Measurements from ENCODE around the gene TBC1D10A. TPM values are rescaled to one million over a fixed set of nuclear protein-coding genes. Genes with fewer than 3 reads are reported as not detected.

TBC1D10A gene
- polyA plus RNA-seq, 1 donor (not counting 4 experiments of a cell fraction or from before 2014, with no cell fraction given): 17.8 TPM

DNA sequence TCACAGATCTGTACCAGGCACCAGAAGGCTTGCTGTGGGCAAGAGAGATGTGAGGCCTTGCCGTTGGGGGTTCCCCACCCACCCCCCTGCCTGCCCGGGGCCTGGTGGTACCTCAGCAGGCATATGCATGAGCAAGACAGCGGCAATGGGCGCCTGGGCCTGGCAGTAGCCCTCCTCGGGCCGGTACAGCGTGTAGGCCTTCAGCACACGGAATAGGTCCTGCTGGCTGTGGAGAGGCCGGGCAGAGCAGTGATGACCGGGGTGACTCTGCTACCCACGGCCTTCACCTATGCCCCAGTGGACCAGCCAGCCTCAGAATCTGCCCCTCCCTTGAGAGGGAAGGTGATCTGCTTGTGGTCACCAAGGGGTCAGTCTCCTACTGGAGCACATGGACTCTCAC, 31.9 kb downstream of the TBC1D10A start:
- FAIRE-seq (no peak), DNase-seq (ENCODE audit: low read depth, low spot score) (no peak)
- Histone ChIP-seq H3K4me1 (ENCODE audit: control insufficient read depth, extremely low read depth, insufficient read depth, low read length) (peaks cover 33% of the 10 kb centered on the region), H3K36me3 (ENCODE audit: control insufficient read depth in 2 of 2, extremely low read depth in 1 of 2, insufficient read depth in 2 of 2, low read length in 2 of 2) (peaks cover 44 to 45% of the 10 kb centered on the region in 2 experiments), H3K9me1 (ENCODE audit: control insufficient read depth, extremely low read depth, insufficient read depth, low read length) (no peaks in the 10 kb centered on the region), H3K27ac (ENCODE audit: control insufficient read depth, insufficient read depth, low read length) (no peak overlapping the region), H3K4me2 (ENCODE audit: control insufficient read depth, extremely low read depth, insufficient read depth, low read depth, low read length) (no peak overlapping the region), H3K27me3 (ENCODE audit: control insufficient read depth, extremely low read depth, insufficient read depth, low read length) (no peaks in the 10 kb centered on the region), H3K79me2 (ENCODE audit: control insufficient read depth, insufficient read depth, low read length) (no peaks in the 10 kb centered on the region), H3K9ac (ENCODE audit: control insufficient read depth, extremely low read depth, insufficient read depth, low read length) (no peak overlapping the region), H3K9me3 (ENCODE audit: control insufficient read depth, low read depth, low read length) (no peaks in the 10 kb centered on the region), H4K20me1 (ENCODE audit: control insufficient read depth, extremely low read depth, insufficient read depth, low read length) (peaks cover 4% of the 10 kb centered on the region), H2AFZ (ENCODE audit: control insufficient read depth, low read length) (no peak overlapping the region), H3K4me3 (ENCODE audit: control insufficient read depth in 2 of 3, extremely low read depth in 1 of 3, insufficient read depth in 2 of 3, low read depth in 1 of 3, low read length in 3 of 3) (no peak overlapping the region)
- TF ChIP-seq EZH2 (IDR thresholded peaks at IDR 0.05; ENCODE audit: low read length) (no peak), CTCF (optimal IDR thresholded peaks at IDR 0.05 in 1 of 3, IDR thresholded peaks at IDR 0.05 in 1 of 3, conservative IDR thresholded peaks at IDR 0.05 in 1 of 3; ENCODE audit: extremely low read depth in 1 of 3, insufficient read depth in 2 of 3, low read length in 3 of 3) (no peak)
- dilution Hi-C loops (cut with MboI; ENCODE audit: extremely low pct_ligation_motif_present, low sequenced_read_pairs): no loop called here

DNA sequence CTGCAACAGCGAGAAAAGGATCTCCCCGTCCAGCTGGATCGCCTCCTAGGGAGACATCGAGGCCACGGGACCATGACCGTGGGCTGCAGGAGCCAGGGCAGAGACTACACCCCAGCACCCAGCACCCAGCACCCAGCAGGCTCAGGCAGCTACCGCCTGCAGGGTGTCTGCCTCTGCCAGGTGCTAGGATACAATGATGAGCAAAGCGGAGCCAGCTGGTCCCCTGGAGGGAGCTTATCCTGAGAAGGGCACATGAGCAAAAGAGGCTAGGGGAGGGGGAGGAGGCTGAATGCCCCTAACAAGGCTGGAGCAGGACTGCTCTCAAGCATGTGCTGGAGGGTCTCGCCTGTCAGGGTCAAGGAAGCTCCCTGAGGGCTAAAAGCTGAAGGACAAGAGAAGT, 32.7 kb downstream of the TBC1D10A start:
- H3K9me1 ChIP-seq (ENCODE audit: control insufficient read depth, extremely low read depth, insufficient read depth, low read length): no peaks in the 10 kb centered on the region
- no peaks in the 10 kb centered on the region for H3K27me3 ChIP-seq (ENCODE audit: control insufficient read depth, extremely low read depth, insufficient read depth, low read length)
- no peak for FAIRE-seq
- no peak overlapping the region for H2AFZ ChIP-seq (ENCODE audit: control insufficient read depth, low read length)
- H3K9ac ChIP-seq (ENCODE audit: control insufficient read depth, extremely low read depth, insufficient read depth, low read length): no peak overlapping the region
- no peaks in the 10 kb centered on the region for H3K9me3 ChIP-seq (ENCODE audit: control insufficient read depth, low read depth, low read length)
- peaks cover 39 to 41% of the 10 kb centered on the region in 2 experiments for H3K36me3 ChIP-seq (ENCODE audit: control insufficient read depth in 2 of 2, extremely low read depth in 1 of 2, insufficient read depth in 2 of 2, low read length in 2 of 2)
- H3K4me3 ChIP-seq (ENCODE audit: control insufficient read depth in 2 of 3, extremely low read depth in 1 of 3, insufficient read depth in 2 of 3, low read depth in 1 of 3, low read length in 3 of 3): no peak overlapping the region
- no peak for DNase-seq (ENCODE audit: low read depth, low spot score)
- H3K4me2 ChIP-seq (ENCODE audit: control insufficient read depth, extremely low read depth, insufficient read depth, low read depth, low read length): no peak overlapping the region
- no peak overlapping the region for H3K27ac ChIP-seq (ENCODE audit: control insufficient read depth, insufficient read depth, low read length)
- H3K4me1 ChIP-seq (ENCODE audit: control insufficient read depth, extremely low read depth, insufficient read depth, low read length): peaks cover 32% of the 10 kb centered on the region
- dilution Hi-C loops (cut with MboI; ENCODE audit: extremely low pct_ligation_motif_present, low sequenced_read_pairs): no loop called here
- peaks cover 4% of the 10 kb centered on the region for H4K20me1 ChIP-seq (ENCODE audit: control insufficient read depth, extremely low read depth, insufficient read depth, low read length)
- H3K79me2 ChIP-seq (ENCODE audit: control insufficient read depth, insufficient read depth, low read length): no peaks in the 10 kb centered on the region
- TF ChIP-seq CTCF (optimal IDR thresholded peaks at IDR 0.05 in 1 of 3, IDR thresholded peaks at IDR 0.05 in 1 of 3, conservative IDR thresholded peaks at IDR 0.05 in 1 of 3; ENCODE audit: extremely low read depth in 1 of 3, insufficient read depth in 2 of 3, low read length in 3 of 3) (no peak), EZH2 (IDR thresholded peaks at IDR 0.05; ENCODE audit: low read length) (no peak)

Data from keratinocyte (primary cell).